Breast epithelium (tissue), 3 donors: ENCODE data around the gene C20orf144.

Experiments
- POLR2A ChIP-seq: fragments of 450-650 bp; IDR thresholded peaks from one replicate; pipeline ENCODE4 v1.6.1; 2016; ENCODE audit warnings: antibody characterized with exemption, mild to moderate bottlenecking, moderate library complexity
- TF ChIP-seq, protein P1 (sequence below), 3 donors: fragments of 450-650 bp; IDR thresholded peaks; one replicate each; pipeline ENCODE4 v1.5.1; 2016 to 2017; ENCODE audit warnings: antibody characterized with exemption in 3 of 3, mild to moderate bottlenecking in 3 of 3, moderate library complexity in 3 of 3

DNA sequence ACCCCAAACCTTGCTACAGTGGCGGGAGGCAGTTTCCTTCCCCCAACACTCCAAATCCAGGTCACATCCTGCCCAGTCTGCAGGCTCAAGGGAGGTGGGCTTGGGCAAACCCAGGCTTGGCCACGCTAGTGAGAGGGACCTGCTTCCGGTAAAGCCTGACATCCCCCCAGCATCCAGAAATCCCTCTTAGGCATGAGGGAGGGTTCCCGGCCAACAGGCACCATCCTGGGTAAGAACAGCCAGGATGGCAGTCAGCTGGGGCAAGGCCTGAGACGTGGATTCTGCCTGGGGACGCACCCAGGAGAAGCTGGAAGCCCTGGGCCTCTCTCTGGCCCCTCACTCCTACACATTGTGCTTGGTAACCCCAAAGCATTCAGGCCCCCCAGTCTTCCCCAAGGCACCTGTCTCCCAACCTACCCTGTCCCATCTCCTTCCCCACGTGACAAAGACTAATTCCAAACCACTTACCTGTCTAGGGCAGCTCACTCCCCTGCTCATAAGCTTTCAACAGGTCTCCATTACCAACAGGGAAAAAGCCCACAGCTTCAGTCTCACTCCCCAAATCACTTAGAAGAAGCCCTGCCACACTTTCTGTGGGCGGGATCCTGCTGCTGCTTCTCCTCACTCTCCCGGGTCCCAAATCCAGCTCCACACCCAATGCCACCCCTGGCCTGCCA lies 2.1 kb downstream of the C20orf144 start:
- TF ChIP-seq, protein P1, sequence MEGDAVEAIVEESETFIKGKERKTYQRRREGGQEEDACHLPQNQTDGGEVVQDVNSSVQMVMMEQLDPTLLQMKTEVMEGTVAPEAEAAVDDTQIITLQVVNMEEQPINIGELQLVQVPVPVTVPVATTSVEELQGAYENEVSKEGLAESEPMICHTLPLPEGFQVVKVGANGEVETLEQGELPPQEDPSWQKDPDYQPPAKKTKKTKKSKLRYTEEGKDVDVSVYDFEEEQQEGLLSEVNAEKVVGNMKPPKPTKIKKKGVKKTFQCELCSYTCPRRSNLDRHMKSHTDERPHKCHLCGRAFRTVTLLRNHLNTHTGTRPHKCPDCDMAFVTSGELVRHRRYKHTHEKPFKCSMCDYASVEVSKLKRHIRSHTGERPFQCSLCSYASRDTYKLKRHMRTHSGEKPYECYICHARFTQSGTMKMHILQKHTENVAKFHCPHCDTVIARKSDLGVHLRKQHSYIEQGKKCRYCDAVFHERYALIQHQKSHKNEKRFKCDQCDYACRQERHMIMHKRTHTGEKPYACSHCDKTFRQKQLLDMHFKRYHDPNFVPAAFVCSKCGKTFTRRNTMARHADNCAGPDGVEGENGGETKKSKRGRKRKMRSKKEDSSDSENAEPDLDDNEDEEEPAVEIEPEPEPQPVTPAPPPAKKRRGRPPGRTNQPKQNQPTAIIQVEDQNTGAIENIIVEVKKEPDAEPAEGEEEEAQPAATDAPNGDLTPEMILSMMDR (IDR thresholded peaks at IDR 0.05), result no peak
- TF ChIP-seq POLR2A, result no peak
